ENCODE results near the gene CERK.

DNA sequence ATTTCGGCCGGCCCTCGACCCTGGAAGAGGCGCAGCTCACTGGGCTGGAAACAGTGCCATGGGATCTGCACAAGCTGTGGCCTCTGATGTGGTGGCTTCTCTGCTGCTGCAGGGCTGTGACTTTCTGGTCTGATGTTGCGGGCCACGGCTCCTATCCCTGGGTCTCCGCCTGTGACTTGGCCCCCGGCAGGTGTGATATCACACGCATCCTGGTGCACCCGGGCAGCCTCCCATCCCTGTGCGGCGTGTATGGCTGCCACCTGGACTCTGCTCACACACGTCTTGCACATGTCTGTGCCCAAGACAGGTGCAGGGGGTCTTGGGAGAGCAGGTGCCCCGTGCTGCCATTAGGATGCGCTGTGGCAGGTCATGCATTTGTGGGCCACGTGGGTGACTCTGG, 86.7 kb downstream of the CERK start:
- TF ChIP-seq SUZ12 (IDR thresholded peaks at IDR 0.05; ENCODE audit: extremely low read depth, insufficient read depth, insufficient read length) (no peak), ZNF274 (IDR thresholded peaks at IDR 0.05; ENCODE audit: low read depth, low read length) (no peak)
